Lower lobe of right lung (tissue), 2 donors: Measurements from ENCODE around the gene SIDT1. TPM values are rescaled to one million over a fixed set of nuclear protein-coding genes. Genes with fewer than 3 reads are reported as not detected.

Experiments
- ATAC-seq, 2 donors: fragments of 200-7000 bp; cut with Tn5 transposase; one replicate each; pipeline ENCODE4 v1.9.1; 2020 to 2022; ENCODE audit warnings: mild to moderate bottlenecking in 2 of 2, moderate library complexity in 2 of 2
- DNase-seq: peaks from one replicate; pipeline ENCODE4 v3.0.0-alpha.2; 2020
- H3K27ac ChIP-seq: fragments of 200-600 bp; one replicate; pipeline ENCODE4 v1.8.0; 2022
- H3K27me3 ChIP-seq: fragments of 200-600 bp; one replicate; pipeline ENCODE4 v1.8.0; 2022; ENCODE audit warnings: low read depth
- H3K36me3 ChIP-seq: fragments of 200-600 bp; one replicate; pipeline ENCODE4 v1.8.0; 2022; ENCODE audit warnings: mild to moderate bottlenecking
- H3K4me1 ChIP-seq: fragments of 200-600 bp; one replicate; pipeline ENCODE4 v1.8.0; 2022
- H3K4me3 ChIP-seq: fragments of 200-600 bp; one replicate; pipeline ENCODE4 v1.8.0; 2022; ENCODE audit warnings: mild to moderate bottlenecking
- H3K9me3 ChIP-seq: fragments of 200-600 bp; one replicate; pipeline ENCODE4 v1.8.0; 2022
- intact Hi-C: fragments of 100-400 bp; cut with DNase I; formaldehyde crosslinking; loops from one replicate; pipeline ENCODE4 v1.11.0; 2022
- total RNA-seq: library from RNA; stranded (reverse); fragmentation: NEBNext Ultra II Directional; extraction: Animal tissue kit (Norgen Biotek cat#: 25700); gene quantifications from one replicate; pipeline ENCODE4 v1.2.1, GENCODE V29; 2021
- TF ChIP-seq, protein P1 (sequence below): fragments of 200-600 bp; IDR thresholded peaks from one replicate; pipeline ENCODE4 v1.8.0; 2022; ENCODE audit warnings: antibody characterized with exemption, mild to moderate bottlenecking
- donor health status: DM: no; HTN: yes; CAD: no; lungs with severe emphysema.

SIDT1 gene
- total RNA-seq, 1 donor from 2014 or later: 5.3 TPM

DNA sequence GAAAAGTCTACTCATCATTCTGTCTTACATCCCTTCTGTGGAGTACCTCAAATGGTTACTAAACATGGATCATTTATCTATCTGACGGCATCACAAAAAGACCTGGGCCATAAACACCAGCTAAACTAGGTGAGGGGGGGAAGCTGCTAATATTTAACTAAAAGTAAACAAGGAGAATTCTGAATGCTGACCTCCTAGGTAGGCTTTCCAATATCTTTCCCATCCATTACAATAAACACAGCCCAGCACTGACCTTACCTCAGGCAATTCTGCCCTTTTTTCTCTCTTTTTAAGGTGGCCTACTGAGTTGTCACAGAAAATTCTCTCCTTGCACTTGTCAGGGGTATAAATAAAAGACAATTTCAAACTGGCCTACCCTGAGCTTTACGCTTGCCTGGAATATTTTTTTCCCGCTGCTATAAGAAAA is 131.0 kb downstream of the SIDT1 start:
- Histone ChIP-seq H3K4me1 (no peaks in the 10 kb centered on the region), H3K9me3 (no peaks in the 10 kb centered on the region), H3K36me3 (peaks cover 56% of the 10 kb centered on the region), H3K27me3 (no peaks in the 10 kb centered on the region), H3K27ac (no peak overlapping the region), H3K4me3 (no peak overlapping the region)
- intact Hi-C loops: no loop called here
- no peak for ATAC-seq
- no peak for DNase-seq
- TF ChIP-seq, protein P1, sequence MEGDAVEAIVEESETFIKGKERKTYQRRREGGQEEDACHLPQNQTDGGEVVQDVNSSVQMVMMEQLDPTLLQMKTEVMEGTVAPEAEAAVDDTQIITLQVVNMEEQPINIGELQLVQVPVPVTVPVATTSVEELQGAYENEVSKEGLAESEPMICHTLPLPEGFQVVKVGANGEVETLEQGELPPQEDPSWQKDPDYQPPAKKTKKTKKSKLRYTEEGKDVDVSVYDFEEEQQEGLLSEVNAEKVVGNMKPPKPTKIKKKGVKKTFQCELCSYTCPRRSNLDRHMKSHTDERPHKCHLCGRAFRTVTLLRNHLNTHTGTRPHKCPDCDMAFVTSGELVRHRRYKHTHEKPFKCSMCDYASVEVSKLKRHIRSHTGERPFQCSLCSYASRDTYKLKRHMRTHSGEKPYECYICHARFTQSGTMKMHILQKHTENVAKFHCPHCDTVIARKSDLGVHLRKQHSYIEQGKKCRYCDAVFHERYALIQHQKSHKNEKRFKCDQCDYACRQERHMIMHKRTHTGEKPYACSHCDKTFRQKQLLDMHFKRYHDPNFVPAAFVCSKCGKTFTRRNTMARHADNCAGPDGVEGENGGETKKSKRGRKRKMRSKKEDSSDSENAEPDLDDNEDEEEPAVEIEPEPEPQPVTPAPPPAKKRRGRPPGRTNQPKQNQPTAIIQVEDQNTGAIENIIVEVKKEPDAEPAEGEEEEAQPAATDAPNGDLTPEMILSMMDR: no peak

DNA sequence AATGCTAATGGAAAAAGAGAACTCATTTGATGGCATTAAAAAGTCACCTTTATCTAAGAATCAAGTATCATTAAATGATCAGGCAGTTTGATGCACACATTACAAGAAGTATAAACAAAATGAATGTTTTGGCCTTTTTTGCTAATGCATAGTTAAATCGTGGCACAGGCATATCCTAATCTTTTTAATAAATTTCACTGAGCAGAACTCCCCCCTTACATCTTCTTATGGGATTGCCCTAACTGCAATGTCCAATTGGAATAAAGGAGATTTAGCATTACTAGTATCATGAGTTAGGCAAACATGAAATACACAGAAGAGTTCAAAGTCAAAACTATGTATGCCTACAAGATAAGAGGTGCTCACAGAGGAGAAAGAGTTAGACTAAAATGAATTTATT is 131.4 kb downstream of the SIDT1 start:
- no peak overlapping the region for H3K4me3 ChIP-seq
- intact Hi-C loops: no loop called here
- peaks cover 56% of the 10 kb centered on the region for H3K36me3 ChIP-seq
- ATAC-seq (no peak), DNase-seq (no peak)
- H3K27me3 ChIP-seq: no peaks in the 10 kb centered on the region
- H3K27ac ChIP-seq: no peak overlapping the region
- H3K4me1 ChIP-seq: no peaks in the 10 kb centered on the region
- H3K9me3 ChIP-seq: no peaks in the 10 kb centered on the region
- TF ChIP-seq, protein P1: no peak

DNA sequence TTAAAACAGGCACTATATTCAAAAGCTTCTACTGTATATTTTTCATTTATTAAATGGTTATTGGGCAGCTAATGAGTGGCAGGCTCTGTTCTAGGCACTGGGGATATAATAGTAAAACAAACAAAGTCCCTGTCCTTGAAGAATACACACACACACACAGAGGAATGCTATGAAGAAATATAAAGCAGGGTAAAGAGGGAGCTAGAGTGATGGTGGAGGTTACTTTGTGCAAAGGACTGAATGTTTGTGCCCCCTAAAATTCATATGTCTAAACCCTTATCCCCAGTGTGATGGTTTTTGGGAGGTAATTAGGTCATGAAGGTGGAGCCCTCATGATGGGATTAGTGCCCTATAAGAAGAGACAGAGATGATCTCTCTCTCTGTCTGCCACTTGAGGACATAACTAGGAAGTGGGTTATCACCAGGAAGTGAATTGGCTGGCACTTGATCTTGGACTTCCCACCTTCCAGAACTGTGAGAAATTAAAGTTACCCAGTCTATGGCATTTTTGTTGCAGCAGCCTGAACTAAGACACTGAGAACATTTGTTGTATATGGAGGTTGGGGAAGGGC is 132.3 kb downstream of the SIDT1 start:
- Histone ChIP-seq H3K9me3 (no peaks in the 10 kb centered on the region), H3K4me1 (no peaks in the 10 kb centered on the region), H3K27ac (no peak overlapping the region), H3K4me3 (no peak overlapping the region), H3K27me3 (no peaks in the 10 kb centered on the region), H3K36me3 (peaks cover 49% of the 10 kb centered on the region)
- ATAC-seq (no peak), DNase-seq (no peak)
- TF ChIP-seq, protein P1: no peak
- intact Hi-C loops: no loop called here

DNA sequence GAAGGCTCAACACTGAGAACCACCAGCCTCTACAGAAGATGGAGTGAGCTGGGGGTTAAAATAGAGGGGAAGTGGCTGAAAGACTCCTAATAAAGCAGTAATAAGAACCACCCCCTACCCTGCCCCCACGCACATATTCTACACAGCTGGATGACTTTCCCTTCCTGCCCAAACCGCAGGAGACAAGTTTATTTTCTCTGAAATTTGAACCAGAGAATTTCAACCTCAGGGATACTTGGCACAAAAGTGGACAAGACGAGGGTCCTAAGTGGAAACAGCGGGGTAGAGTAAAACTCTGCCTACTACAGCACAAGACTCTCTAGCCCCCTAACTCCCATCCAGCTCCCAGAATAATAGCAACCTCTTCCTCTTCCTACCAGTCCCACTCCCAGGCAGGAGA is 135.7 kb downstream of the SIDT1 start:
- TF ChIP-seq, protein P1: no peak
- H3K4me1 ChIP-seq: no peaks in the 10 kb centered on the region
- no peaks in the 10 kb centered on the region for H3K9me3 ChIP-seq
- DNase-seq (no peak), ATAC-seq (no peak)
- peaks cover 38% of the 10 kb centered on the region for H3K36me3 ChIP-seq
- intact Hi-C loops: no loop called here
- H3K4me3 ChIP-seq: no peak overlapping the region
- no peaks in the 10 kb centered on the region for H3K27me3 ChIP-seq
- no peak overlapping the region for H3K27ac ChIP-seq

DNA sequence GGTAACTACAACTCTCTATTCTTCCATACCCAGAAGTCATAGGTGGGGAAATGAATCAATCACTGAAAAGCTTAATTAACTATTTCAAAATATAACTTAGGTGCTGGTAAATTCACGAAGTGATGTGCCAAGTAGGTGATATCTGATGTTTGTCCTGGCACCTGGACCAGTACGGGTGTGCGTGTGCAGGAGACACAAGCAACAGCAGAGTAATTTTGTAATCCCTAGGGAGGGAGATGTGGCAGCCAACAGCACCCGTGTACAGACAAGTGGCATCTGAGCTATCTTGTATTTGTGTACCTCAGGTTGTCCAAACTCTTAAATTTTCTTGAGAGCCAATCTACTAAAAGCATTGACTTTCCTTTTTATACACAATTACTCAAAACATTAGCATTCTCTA is 141.2 kb downstream of the SIDT1 start:
- DNase-seq: no peak
- H3K9me3 ChIP-seq: no peaks in the 10 kb centered on the region
- no peaks in the 10 kb centered on the region for H3K4me1 ChIP-seq
- TF ChIP-seq, protein P1: no peak
- intact Hi-C loops: no loop called here
- no peak for ATAC-seq
- H3K36me3 ChIP-seq: peaks cover 59% of the 10 kb centered on the region
- no peak overlapping the region for H3K27ac ChIP-seq
- H3K27me3 ChIP-seq: no peaks in the 10 kb centered on the region
- no peak overlapping the region for H3K4me3 ChIP-seq
